ENCODE results near the gene MLLT6. TPM values are rescaled to one million over a fixed set of nuclear protein-coding genes. Genes with fewer than 3 reads are reported as not detected.

MLLT6 gene
- total and polyA plus RNA-seq, 11 donors, result 35.2 to 91.3 (median 68.3) TPM

GRCh38 chr17:38673707-38674013 is 31.4 kb upstream of the MLLT6 start:
- intact Hi-C loops (cut with DNase I), result no loop called here
- peaks cover 12 to 75% (median 39%) of the 10 kb centered on the region in 9 donors for H3K27me3 ChIP-seq
- DNase-seq (peak in 2 of 5 donors; percentile 19 to 33), ATAC-seq (peak in 2 of 4 donors; percentile 1 to 4)
- peaks cover 4 to 42% (median 24%) of the 10 kb centered on the region in 12 donors for H3K4me1 ChIP-seq
- no peak overlapping the region for H3K27ac ChIP-seq
- WGBS, 4 donors, result 1% methylated on average over 14 to 41 of the region's 41 CpGs; no CpG with 5 or more reads in 1 of the 4 donors
- no peaks in the 10 kb centered on the region for H3K36me3 ChIP-seq
- TF ChIP-seq POLR2A (IDR thresholded peaks at IDR 0.05), result no peak
- peak in 2 of 12 donors; percentile 4 to 8 for TF ChIP-seq CTCF (IDR thresholded peaks at IDR 0.05)
- peak overlapping the region in 11 of 12 donors; percentile 54 to 79 (median 63) for H3K4me3 ChIP-seq
- H3K9me3 ChIP-seq, result no peaks in the 10 kb centered on the region

- peak in 2 of 5 donors; percentile 37 to 63 for DNase-seq
- intact Hi-C loops (cut with DNase I), result no loop called here
- no peaks in the 10 kb centered on the region for H3K9me3 ChIP-seq
These were observed 30.9 kb upstream of the MLLT6 start for GRCh38 chr17:38674014-38674748.

GRCh38 chr17:38674749-38675615 is 30.1 kb upstream of the MLLT6 start, which contains the start of gene EPOP:
Gene EPOP (minus strand): TSS chr17:38674957. CDS start chr17:38674495, 462 bp downstream.
- H3K27me3 ChIP-seq, result peaks cover 12 to 61% (median 39%) of the 10 kb centered on the region in 9 donors
- peaks cover 4 to 42% (median 24%) of the 10 kb centered on the region in 12 donors for H3K4me1 ChIP-seq
- H3K27ac ChIP-seq, result peak within 1 kb of the TSS in 1 of 12 donors; percentile 42
- peak; percentile 79 to 93 (median 92) for ATAC-seq
- 4 to 11% (median 6%) methylated on average over 26 to 80 of the region's 80 CpGs for WGBS, 4 donors
- H3K36me3 ChIP-seq, result no peaks in the 10 kb centered on the region
- TF ChIP-seq POLR2A (IDR thresholded peaks at IDR 0.05), result peak in 1 of 2 donors; percentile 53
- peak in 1 of 12 donors; percentile 4 for TF ChIP-seq CTCF (IDR thresholded peaks at IDR 0.05)
- intact Hi-C loops (cut with DNase I), result loop anchor here in 3 of 10 donors (5.0 kb wide), 2 partner anchors 57 to 62 kb away; partner anchors contain the start of gene CISD3 (in 1 of the 3)
- no peaks in the 10 kb centered on the region for H3K9me3 ChIP-seq
- peak within 1 kb of the TSS; percentile 46 to 79 (median 62) for H3K4me3 ChIP-seq
- DNase-seq, result peak; percentile 85 to 93 (median 91)

More at GRCh38 chr17:38674014-38674748, 30.9 kb upstream of the MLLT6 start:
- Histone ChIP-seq H3K27me3 (peaks cover 12 to 69% (median 39%) of the 10 kb centered on the region in 9 donors), H3K36me3 (no peaks in the 10 kb centered on the region), H3K4me1 (peaks cover 4 to 42% (median 24%) of the 10 kb centered on the region in 12 donors), H3K4me3 (peak overlapping the region; percentile 46 to 79 (median 62)), H3K27ac (peak overlapping the region in 1 of 12 donors; percentile 42)
- ATAC-seq, result peak in 2 of 4 donors; percentile 8 to 10
- TF ChIP-seq POLR2A (IDR thresholded peaks at IDR 0.05), result no peak
- TF ChIP-seq CTCF (IDR thresholded peaks at IDR 0.05), result peak in 1 of 12 donors; percentile 4
- 0 to 2% (median 1%) methylated on average over 22 to 85 of the region's 85 CpGs for WGBS, 4 donors

Data from heart left ventricle (tissue), 16 donors.